ENCODE measurements around the gene ERH. TPM values are rescaled to one million over a fixed set of nuclear protein-coding genes. Genes with fewer than 3 reads are reported as not detected.

Gene ERH
- total RNA-seq, 1 experiment from 2014 or later, result 352 TPM

- peaks cover 8% of the 10 kb centered on the region; the same call in 1 of the 2 replicates for H4K20me1 ChIP-seq (ENCODE audit: insufficient read depth)
- H3K36me3 ChIP-seq (ENCODE audit: control insufficient read depth in 1 of 2, insufficient read depth in 2 of 2, low read length in 2 of 2), result peaks cover 25 to 44% of the 10 kb centered on the region in 2 experiments
- H3K27ac ChIP-seq (ENCODE audit: low read depth, low read length), result no peak overlapping the region
- intact Hi-C loops (cut with micrococcal nuclease), result no loop called here
- no peak overlapping the region for H3K9ac ChIP-seq (ENCODE audit: low read length)
- ATAC-seq, result no peak
- TF ChIP-seq YY1 (IDR thresholded peaks at IDR 0.05; ENCODE audit: extremely low read depth, insufficient replicate concordance, low read depth, low read length), result no peak
- no peak for TF ChIP-seq POLR2AphosphoS5 (IDR thresholded peaks at IDR 0.05; ENCODE audit: low read depth, low read length)
- no peak for TF ChIP-seq MAX (IDR thresholded peaks at IDR 0.05)
- no peak for TF ChIP-seq ELF1 (IDR thresholded peaks at IDR 0.05; ENCODE audit: borderline replicate concordance, low read depth)
- TF ChIP-seq TCF7L2 (IDR thresholded peaks at IDR 0.05; ENCODE audit: borderline replicate concordance, extremely low read depth, insufficient read depth, insufficient read length), result no peak
- TF ChIP-seq EZH2phosphoT487 (IDR thresholded peaks at IDR 0.05; ENCODE audit: borderline replicate concordance), result no peak
- TF ChIP-seq FOSL1 (IDR thresholded peaks at IDR 0.05; ENCODE audit: low read depth), result no peak
- no peak for TF ChIP-seq ZFX (IDR thresholded peaks at IDR 0.05)
- no peak for TF ChIP-seq POLR2A (IDR thresholded peaks at IDR 0.05; ENCODE audit: borderline replicate concordance, extremely low read depth, insufficient read depth, insufficient read length)
- TF ChIP-seq SRF (IDR thresholded peaks at IDR 0.05; ENCODE audit: low read depth), result no peak
- no peak for TF ChIP-seq CBX3 (IDR thresholded peaks at IDR 0.05; ENCODE audit: low read depth)
- TF ChIP-seq REST (IDR thresholded peaks at IDR 0.05; ENCODE audit: low read depth), result no peak
- no peak for TF ChIP-seq SP1 (IDR thresholded peaks at IDR 0.05; ENCODE audit: low read depth)
- no peak for TF ChIP-seq SIN3A (IDR thresholded peaks at IDR 0.05; ENCODE audit: low read depth)
- TF ChIP-seq CTCF (IDR thresholded peaks at IDR 0.05 in 2 of 3, conservative IDR thresholded peaks at IDR 0.05 in 1 of 3; ENCODE audit: borderline replicate concordance in 1 of 3, insufficient read depth in 1 of 3, low read depth in 2 of 3, low read length in 2 of 3), result no peak
- TF ChIP-seq CEBPB (IDR thresholded peaks at IDR 0.05; ENCODE audit: low read depth), result no peak
- no peak for TF ChIP-seq EZH2 (IDR thresholded peaks at IDR 0.05)
- no peak for TF ChIP-seq RAD21 (IDR thresholded peaks at IDR 0.05; ENCODE audit: low read depth)
- BruUV-seq (replicated peaks), result no TSS peak
- ChIA-PET RAD21 (ENCODE audit: low non-redundant PET in 1 of 2, low total read pairs in 2 of 2, uncharacterized antibody in 2 of 2, unreplicated experiment in 2 of 2) (no interaction called here), POLR2A (no interaction called here), CTCF (no interaction called here)
- no peak overlapping the region for H3K4me2 ChIP-seq (ENCODE audit: low read length)
- H3K9me3 ChIP-seq (ENCODE audit: control insufficient read depth in 1 of 2, insufficient read depth in 1 of 2, low read depth in 1 of 2, low read length in 2 of 2), result no peaks in the 10 kb centered on the region; a peak in 1 of 4 replicates
- no peaks in the 10 kb centered on the region for H3K9me2 ChIP-seq (ENCODE audit: insufficient read depth)
- no peak overlapping the region for H2AFZ ChIP-seq (ENCODE audit: low read depth, low read length, poor library complexity, severe bottlenecking)
- no peak overlapping the region for H3K4me3 ChIP-seq (replicated peaks in 1 of 2; ENCODE audit: low read depth in 1 of 2, low read length in 2 of 2)
- H3K27me3 ChIP-seq (ENCODE audit: insufficient read depth, low read length), result no peaks in the 10 kb centered on the region
- H3K4me1 ChIP-seq (ENCODE audit: control insufficient read depth in 1 of 2, insufficient read depth in 2 of 2, low read length in 2 of 2), result no peaks in the 10 kb centered on the region
- no peak for DNase-seq (ENCODE audit: low read depth, low spot score)
- H3K79me2 ChIP-seq (ENCODE audit: insufficient read depth, low read length), result peaks cover 50% of the 10 kb centered on the region
Measured at GRCh38 chr14:69378274-69378673, 19.8 kb downstream of the ERH start.

Data from HCT116 (cell line).